SH-SY5Y (cell line): ENCODE results near the gene CHRM3.
A peak's percentile ranks its signal among the peaks of the same experiment; 100 is the strongest.

Source experiments
- GATA2 ChIP-seq: IDR thresholded peaks from 2 replicates; pipeline ENCODE4 v1.6.1; 2011; ENCODE audit warnings: mild to moderate bottlenecking, low read depth, low read length
- GATA3 ChIP-seq: IDR thresholded peaks from 2 replicates; pipeline ENCODE4 v1.6.1; 2011; ENCODE audit warnings: low read depth, mild to moderate bottlenecking, low read length, moderate library complexity

The CHRM3 gene

DNA sequence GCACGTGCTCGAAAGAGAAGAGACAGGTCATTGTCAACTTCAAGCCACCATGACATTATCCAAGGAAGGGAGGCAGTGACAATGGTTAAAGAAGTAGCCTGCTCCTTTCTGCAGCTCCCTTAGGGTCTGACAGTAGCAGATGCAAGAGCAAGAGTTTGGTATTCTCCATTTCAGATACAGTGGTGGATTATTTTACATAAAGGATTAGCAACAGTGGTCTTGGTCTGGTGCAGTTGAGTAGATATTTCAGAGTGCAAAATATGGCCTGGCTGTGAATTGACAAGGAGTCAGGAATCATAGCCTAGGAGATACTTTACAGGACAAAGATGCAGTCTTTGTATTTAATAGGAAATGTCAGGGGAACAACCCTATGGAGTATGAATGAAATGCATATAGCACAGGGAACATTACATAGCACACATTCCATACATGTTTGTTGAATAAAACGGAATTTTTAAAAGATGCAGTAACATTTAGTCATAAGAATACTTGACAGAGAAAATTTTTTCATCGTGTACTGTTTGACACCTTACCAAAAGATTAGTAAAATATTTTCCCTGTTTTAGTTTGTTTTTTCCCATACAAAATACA lies 41.8 kb downstream of the CHRM3 start:
- no peak for TF ChIP-seq GATA3
- TF ChIP-seq GATA2, result no peak

DNA sequence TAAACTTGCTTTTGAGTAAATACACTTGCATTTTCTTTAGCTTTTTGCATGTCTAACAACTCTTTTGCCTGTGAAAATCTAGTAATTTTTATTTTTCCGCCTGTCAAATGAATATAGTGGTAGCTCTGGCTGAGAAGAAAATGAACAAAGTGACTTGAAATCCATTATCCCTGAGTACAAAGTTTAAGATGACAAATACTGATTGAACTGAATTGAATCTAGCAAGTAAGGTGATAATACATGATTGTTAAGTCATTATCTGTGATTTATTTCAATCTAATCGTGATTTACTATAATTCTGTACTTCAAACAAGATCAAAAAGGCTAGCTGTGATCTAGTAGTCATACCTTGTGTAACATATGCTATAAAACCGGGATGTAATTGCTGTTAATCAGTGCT lies 42.8 kb downstream of the CHRM3 start:
- no peak for TF ChIP-seq GATA3
- TF ChIP-seq GATA2, result no peak

DNA sequence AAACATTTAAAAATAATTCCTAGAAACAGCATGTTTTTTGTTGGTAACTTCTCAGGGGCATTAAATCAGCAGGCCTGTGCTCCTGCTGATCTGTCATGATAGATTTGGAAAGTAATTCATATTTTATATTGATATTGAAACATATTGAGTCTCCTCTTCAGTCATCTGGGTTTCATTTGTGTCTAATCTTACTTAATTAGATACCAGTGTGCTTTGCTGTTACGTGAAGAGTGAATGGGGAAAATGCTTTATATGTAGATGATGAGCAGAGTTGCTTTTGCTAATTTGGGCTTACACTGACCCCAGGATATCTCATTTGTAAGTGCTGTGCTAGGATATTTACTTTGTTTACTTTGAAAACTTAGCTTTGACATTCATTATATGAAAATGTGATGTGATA lies 45.9 kb downstream of the CHRM3 start:
- peak; percentile 56; the same call in 1 of the 2 replicates for TF ChIP-seq GATA3
- no peak for TF ChIP-seq GATA2

DNA sequence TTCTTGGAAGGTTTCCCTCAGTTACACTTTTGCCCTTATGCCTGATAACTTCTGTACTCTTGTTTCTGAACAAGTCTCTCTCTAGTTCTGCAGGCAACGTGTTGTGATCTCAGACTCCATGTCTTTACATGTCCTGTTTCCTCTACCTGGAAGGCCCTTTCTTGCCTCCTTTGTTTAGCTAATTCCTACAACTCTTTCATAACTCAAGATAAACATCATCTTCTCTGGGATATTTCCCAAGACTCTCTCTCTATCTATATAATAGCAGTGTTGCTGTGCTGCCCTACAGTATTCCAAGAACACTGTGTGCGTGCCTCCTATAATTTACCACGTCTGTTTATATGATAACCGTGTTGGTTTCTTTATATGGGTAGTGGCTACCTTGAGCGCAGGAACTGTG lies 47.8 kb downstream of the CHRM3 start:
- no peak for TF ChIP-seq GATA3
- no peak for TF ChIP-seq GATA2
